Upper lobe of left lung (tissue), 4 donors: ENCODE data around the gene SPATA2L.

ENCODE experiments used
- CTCF ChIP-seq, 6 experiments: fragments of 450-650 bp in 4 of 6; fragments of 200-600 bp in 2 of 6; sonication (generic) in 2 of 6; IDR thresholded peaks; one replicate each; pipeline ENCODE4 v1.5.1; 2016 to 2019; ENCODE audit warnings: antibody characterized with exemption in 6 of 6
- EP300 ChIP-seq, 4 donors: sonication (generic); formaldehyde crosslinking; IDR thresholded peaks; one replicate each; pipeline ENCODE4 v1.5.1; 2017; ENCODE audit warnings: antibody characterized with exemption in 4 of 4, control low read depth in 2 of 4
- POLR2A ChIP-seq, 4 donors: fragments of 450-650 bp; IDR thresholded peaks; one replicate each; pipeline ENCODE4 v1.5.1; 2016 to 2017; ENCODE audit warnings: antibody characterized with exemption in 4 of 4, mild to moderate bottlenecking in 2 of 4

GRCh38 chr16:89722392-89723278 lies 21.1 kb upstream of the SPATA2L start:
- TF ChIP-seq CTCF (IDR thresholded peaks at IDR 0.05): peak in 1 of 6 experiments; percentile 6
- TF ChIP-seq POLR2A (IDR thresholded peaks at IDR 0.05): no peak
- TF ChIP-seq EP300 (IDR thresholded peaks at IDR 0.05): no peak
